Transverse colon (tissue), 4 donors: ENCODE data around the gene HOXD11. TPM values are rescaled to one million over a fixed set of nuclear protein-coding genes. Genes with fewer than 3 reads are reported as not detected.
A peak's percentile ranks its signal among the peaks of the same experiment; 100 is the strongest.

Experiments
- DNase-seq: peaks from one replicate; pipeline ENCODE4 v3.0.0-alpha.2; 2019
- H3K27ac ChIP-seq, 4 donors: fragments of 200-600 bp; sonication (generic); 2 replicates each; pipeline ENCODE4 v1.5.1; 2016 to 2018; ENCODE audit warnings: inconsistent platforms in 4 of 4
- H3K27me3 ChIP-seq: fragments of 200-600 bp; sonication (generic); 2 replicates; pipeline ENCODE4 v1.5.1; 2017; ENCODE audit warnings: inconsistent platforms
- H3K36me3 ChIP-seq, 4 donors: fragments of 200-600 bp; sonication (generic); 2 replicates each; pipeline ENCODE4 v1.5.1; 2017 to 2019; ENCODE audit warnings: inconsistent platforms in 4 of 4
- H3K4me1 ChIP-seq, 4 donors: fragments of 200-600 bp; sonication (generic); 2 replicates each; pipeline ENCODE4 v1.5.1; 2017 to 2020; ENCODE audit warnings: inconsistent platforms in 4 of 4
- H3K4me3 ChIP-seq, 4 donors: fragments of 200-600 bp; sonication (generic); 1 replicate in 1 of 4; 2 replicates in 3 of 4; pipeline versions ENCODE4 v1.5.1 to v1.6.1; 2017 to 2019; ENCODE audit warnings: inconsistent platforms in 4 of 4
- H3K9me3 ChIP-seq, 2 donors: fragments of 200-600 bp; sonication (generic); 2 replicates each; pipeline ENCODE4 v1.5.1; 2017 to 2019; ENCODE audit warnings: inconsistent platforms in 2 of 2
- EP300 ChIP-seq: sonication (generic); formaldehyde crosslinking; IDR thresholded peaks from one replicate; pipeline ENCODE4 v1.6.1; 2017; ENCODE audit warnings: antibody characterized with exemption, low read depth
- POLR2A ChIP-seq: fragments of 450-650 bp; IDR thresholded peaks from one replicate; pipeline ENCODE4 v1.6.1; 2016; ENCODE audit warnings: antibody characterized with exemption, mild to moderate bottlenecking, moderate library complexity
- POLR2AphosphoS5 ChIP-seq, 3 donors: sonication (generic); formaldehyde crosslinking; IDR thresholded peaks; one replicate each; pipeline ENCODE4 v1.6.1; 2016; ENCODE audit warnings: antibody characterized with exemption in 3 of 3
- WGBS, 2 donors: methylation state at CpG; one replicate each; pipeline ENCODE4 v1.1.5; 2018; ENCODE audit warnings: low coverage in 1 of 2; 5-methylcytosine and 5-hydroxymethylcytosine counted together
- in situ Hi-C, 4 donors: fragments of 200-750 bp; cut with MboI; loops; one replicate each; pipeline versions ENCODE4 v1.15.0 to v1.15.1; 2017; ENCODE audit warnings: low sequenced_read_pairs in 3 of 4, low pct_ligation_motif_present in 1 of 4, low pct_unique_long_range_greater_than_20kb in 1 of 4
- intact Hi-C: fragments of 100-400 bp; cut with DNase I; formaldehyde crosslinking; loops from one replicate; pipeline ENCODE4 v1.15.1; 2023; ENCODE audit warnings: low total_unique reads
- total RNA-seq, 4 donors: library from RNA; depleted of rRNA; stranded (reverse); fragments of >200 nt; gene quantifications; one replicate each; pipeline ENCODE4 v1.1.0, GENCODE V29; 2016
- TF ChIP-seq, protein P1 (sequence below), 5 experiments: fragments of 200-600 bp in 3 of 5; fragments of 450-650 bp in 2 of 5; sonication (generic) in 3 of 5; IDR thresholded peaks; 1 replicate in 2 of 5; 2 replicates in 3 of 5; pipeline ENCODE4 v1.5.1; 2016 to 2017; ENCODE audit warnings: antibody characterized with exemption in 5 of 5, inconsistent platforms in 3 of 5, mild to moderate bottlenecking in 2 of 5, moderate library complexity in 1 of 5

Gene HOXD11
- total RNA-seq, 4 donors from 2014 or later = 0.41 to 13.5 (median 4.4) TPM

DNA sequence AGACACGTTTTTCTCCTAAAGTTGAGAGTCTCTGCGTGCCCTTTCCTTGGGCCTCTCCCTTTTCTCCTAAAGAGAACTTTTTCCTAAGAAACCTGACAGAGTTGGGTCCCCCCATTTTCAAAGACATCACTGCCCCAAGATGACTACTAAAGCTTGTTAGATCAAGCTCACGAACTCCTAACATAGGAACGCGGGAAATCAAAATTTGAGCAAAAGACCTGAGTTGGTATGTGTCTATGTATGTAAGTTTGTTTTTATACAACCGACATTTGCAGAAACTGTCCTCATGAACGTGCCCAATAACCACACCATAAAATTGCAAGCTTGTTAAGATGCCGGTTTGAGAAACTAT, 13.2 kb upstream of the HOXD11 start:
- H3K27ac ChIP-seq = no peak overlapping the region
- no peaks in the 10 kb centered on the region for H3K36me3 ChIP-seq
- no peaks in the 10 kb centered on the region for H3K9me3 ChIP-seq
- intact Hi-C loops (loop anchor here (2.0 kb wide), 1 partner anchor 403 kb away; no protein-coding TSS in a partner anchor), in situ Hi-C loops (loop anchor here in 3 of 4 donors (10.0 to 25.0 kb wide), 4 partner anchors 407 to 732 kb away; no protein-coding TSS in a partner anchor)
- no peak for DNase-seq
- H3K4me3 ChIP-seq = no peak overlapping the region
- peaks cover 8 to 41% (median 29%) of the 10 kb centered on the region in 4 donors for H3K4me1 ChIP-seq
- peaks cover 100% of the 10 kb centered on the region for H3K27me3 ChIP-seq
- no peak for TF ChIP-seq EP300
- TF ChIP-seq POLR2A = no peak
- no peak for TF ChIP-seq POLR2AphosphoS5 (IDR thresholded peaks at IDR 0.05)
- TF ChIP-seq, protein P1, sequence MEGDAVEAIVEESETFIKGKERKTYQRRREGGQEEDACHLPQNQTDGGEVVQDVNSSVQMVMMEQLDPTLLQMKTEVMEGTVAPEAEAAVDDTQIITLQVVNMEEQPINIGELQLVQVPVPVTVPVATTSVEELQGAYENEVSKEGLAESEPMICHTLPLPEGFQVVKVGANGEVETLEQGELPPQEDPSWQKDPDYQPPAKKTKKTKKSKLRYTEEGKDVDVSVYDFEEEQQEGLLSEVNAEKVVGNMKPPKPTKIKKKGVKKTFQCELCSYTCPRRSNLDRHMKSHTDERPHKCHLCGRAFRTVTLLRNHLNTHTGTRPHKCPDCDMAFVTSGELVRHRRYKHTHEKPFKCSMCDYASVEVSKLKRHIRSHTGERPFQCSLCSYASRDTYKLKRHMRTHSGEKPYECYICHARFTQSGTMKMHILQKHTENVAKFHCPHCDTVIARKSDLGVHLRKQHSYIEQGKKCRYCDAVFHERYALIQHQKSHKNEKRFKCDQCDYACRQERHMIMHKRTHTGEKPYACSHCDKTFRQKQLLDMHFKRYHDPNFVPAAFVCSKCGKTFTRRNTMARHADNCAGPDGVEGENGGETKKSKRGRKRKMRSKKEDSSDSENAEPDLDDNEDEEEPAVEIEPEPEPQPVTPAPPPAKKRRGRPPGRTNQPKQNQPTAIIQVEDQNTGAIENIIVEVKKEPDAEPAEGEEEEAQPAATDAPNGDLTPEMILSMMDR (IDR thresholded peaks at IDR 0.05) = no peak
- WGBS, 2 donors = 17 to 18% methylated on average over 8 of the region's 8 CpGs

GRCh38 chr2:176094349-176094748, 12.7 kb upstream of the HOXD11 start:
- H3K9me3 ChIP-seq = no peaks in the 10 kb centered on the region
- no peak overlapping the region for H3K4me3 ChIP-seq
- no peaks in the 10 kb centered on the region for H3K36me3 ChIP-seq
- peaks cover 100% of the 10 kb centered on the region for H3K27me3 ChIP-seq
- 20% methylated on average over 12 of the region's 12 CpGs; no CpG with 5 or more reads in 1 of the 2 donors for WGBS, 2 donors
- DNase-seq = no peak
- no peak overlapping the region for H3K27ac ChIP-seq
- intact Hi-C loops = loop anchor here (2.0 kb wide), 1 partner anchor 404 kb away; no protein-coding TSS in a partner anchor
- in situ Hi-C loops = loop anchor here in 3 of 4 donors (10.0 to 25.0 kb wide), 4 partner anchors 407 to 732 kb away; no protein-coding TSS in a partner anchor
- H3K4me1 ChIP-seq = peaks cover 8 to 41% (median 29%) of the 10 kb centered on the region in 4 donors
- TF ChIP-seq POLR2A (no peak), POLR2AphosphoS5 (IDR thresholded peaks at IDR 0.05) (no peak), EP300 (no peak)
- TF ChIP-seq, protein P1 (IDR thresholded peaks at IDR 0.05) = no peak

DNA sequence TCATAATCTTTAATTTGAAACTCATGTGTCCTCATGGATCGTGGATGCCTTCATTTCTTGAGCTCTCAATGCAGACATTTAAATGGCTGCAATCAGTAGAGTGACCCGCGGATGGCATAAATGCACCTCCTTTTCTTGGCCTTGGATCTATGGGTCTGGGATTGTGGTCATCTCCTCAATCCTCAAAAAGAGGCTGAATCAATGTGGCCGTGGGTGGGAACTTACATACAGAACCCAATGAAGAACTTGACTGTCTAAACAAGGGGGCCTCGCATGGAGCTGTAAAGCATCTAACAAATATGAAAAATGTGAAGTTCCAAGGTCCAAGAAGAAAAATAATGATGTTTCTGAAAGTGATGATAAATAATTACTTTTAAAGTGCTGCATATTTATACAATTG, 11.7 kb upstream of the HOXD11 start:
- H3K27ac ChIP-seq = no peak overlapping the region
- no peak overlapping the region for H3K4me3 ChIP-seq
- in situ Hi-C loops = loop anchor here in 3 of 4 donors (10.0 to 25.0 kb wide), 4 partner anchors 408 to 733 kb away; no protein-coding TSS in a partner anchor
- H3K27me3 ChIP-seq = peaks cover 100% of the 10 kb centered on the region
- intact Hi-C loops = loop anchor here (2.0 kb wide), 1 partner anchor 405 kb away; no protein-coding TSS in a partner anchor
- no peaks in the 10 kb centered on the region for H3K36me3 ChIP-seq
- WGBS, 2 donors = 36 to 49% methylated on average over 3 to 5 of the region's 5 CpGs
- no peaks in the 10 kb centered on the region for H3K9me3 ChIP-seq
- TF ChIP-seq POLR2AphosphoS5 (IDR thresholded peaks at IDR 0.05) (no peak), POLR2A (no peak), EP300 (no peak)
- TF ChIP-seq, protein P1 (IDR thresholded peaks at IDR 0.05) = no peak
- peaks cover 8 to 41% (median 29%) of the 10 kb centered on the region in 4 donors for H3K4me1 ChIP-seq
- no peak for DNase-seq

GRCh38 chr2:176096243-176096985, 10.7 kb upstream of the HOXD11 start:
- TF ChIP-seq, protein P1 (IDR thresholded peaks at IDR 0.05) = no peak
- TF ChIP-seq POLR2AphosphoS5 (IDR thresholded peaks at IDR 0.05) (peak; percentile 20 to 78 (median 66)), POLR2A (no peak), EP300 (no peak)
- Histone ChIP-seq H3K27me3 (peaks cover 100% of the 10 kb centered on the region), H3K27ac (no peak overlapping the region), H3K4me1 (peaks cover 8 to 41% (median 29%) of the 10 kb centered on the region in 4 donors), H3K36me3 (no peaks in the 10 kb centered on the region), H3K4me3 (peak overlapping the region in 3 of 4 donors; percentile 30 to 60 (median 30)), H3K9me3 (no peaks in the 10 kb centered on the region)
- in situ Hi-C loops = loop anchor here in 3 of 4 donors (10.0 to 25.0 kb wide), 4 partner anchors 409 to 734 kb away; no protein-coding TSS in a partner anchor
- intact Hi-C loops = no loop called here
- 14 to 37% methylated on average over 5 to 16 of the region's 16 CpGs for WGBS, 2 donors
- no peak for DNase-seq
